ENCODE data around the gene DNAJA2. TPM values are rescaled to one million over a fixed set of nuclear protein-coding genes. Genes with fewer than 3 reads are reported as not detected.

DNAJA2 gene
- total RNA-seq, 2 experiments from 2014 or later, result 43.3 to 61.6 TPM

DNA sequence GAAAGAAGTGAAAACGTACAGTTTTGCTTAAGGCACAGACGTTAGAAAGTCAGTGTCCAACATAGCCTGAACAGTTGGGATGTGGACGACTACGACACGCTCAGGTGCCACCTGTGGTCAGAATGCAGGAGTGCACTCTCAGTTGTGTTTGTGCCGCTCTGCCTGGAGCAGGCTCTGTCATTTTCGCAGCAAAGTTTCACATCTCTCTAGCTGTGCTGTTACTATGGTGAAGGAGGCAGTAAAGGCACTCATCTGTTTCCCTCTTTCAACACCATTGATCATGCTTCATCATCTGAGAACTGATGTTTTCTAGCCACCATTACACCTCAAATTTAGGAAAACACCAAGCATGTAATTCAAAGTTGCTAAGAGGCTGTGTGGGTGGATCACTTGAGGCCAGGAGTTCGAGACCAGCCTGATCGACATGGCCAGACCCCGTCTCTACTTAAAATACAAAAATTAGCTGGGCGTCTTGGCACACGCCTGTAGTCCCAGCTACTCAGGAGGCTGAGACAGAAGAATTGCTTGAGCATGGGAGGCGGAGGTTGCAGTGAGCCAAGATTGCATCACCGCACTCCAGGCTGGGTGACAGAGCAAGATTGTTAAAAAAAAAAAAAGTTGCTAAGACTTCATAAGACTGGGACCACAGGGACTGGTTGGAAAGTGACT, 44.9 kb upstream of the DNAJA2 start:
- no peak overlapping the region for H2AFZ ChIP-seq (ENCODE audit: low read length)
- H3K9me2 ChIP-seq (ENCODE audit: insufficient read depth, low read length), result no peaks in the 10 kb centered on the region
- POLR2A ChIA-PET, result interaction anchor here (0.6 to 1.1 kb wide), 3 partner anchors 29 to 1200 kb away, joined by 3 read pairs; partner anchors contain the start of gene DNAJA2
- H3K79me2 ChIP-seq (ENCODE audit: insufficient read depth, low read depth, low read length), result no peaks in the 10 kb centered on the region
- peaks cover 5% of the 10 kb centered on the region for H3K4me1 ChIP-seq (ENCODE audit: insufficient read depth, low read length, poor library complexity, severe bottlenecking)
- no peak overlapping the region for H3K4me3 ChIP-seq (ENCODE audit: low read depth, low read length, poor library complexity, severe bottlenecking)
- H3K4me2 ChIP-seq (ENCODE audit: low read length), result 0 out of 2 replicates have a peak overlapping the region, but pooled peaks have one; percentile 10
- TF ChIP-seq EZH2phosphoT487 (IDR thresholded peaks at IDR 0.05; ENCODE audit: borderline replicate concordance, low read depth, low read length), result no peak
- TF ChIP-seq, protein P1, sequence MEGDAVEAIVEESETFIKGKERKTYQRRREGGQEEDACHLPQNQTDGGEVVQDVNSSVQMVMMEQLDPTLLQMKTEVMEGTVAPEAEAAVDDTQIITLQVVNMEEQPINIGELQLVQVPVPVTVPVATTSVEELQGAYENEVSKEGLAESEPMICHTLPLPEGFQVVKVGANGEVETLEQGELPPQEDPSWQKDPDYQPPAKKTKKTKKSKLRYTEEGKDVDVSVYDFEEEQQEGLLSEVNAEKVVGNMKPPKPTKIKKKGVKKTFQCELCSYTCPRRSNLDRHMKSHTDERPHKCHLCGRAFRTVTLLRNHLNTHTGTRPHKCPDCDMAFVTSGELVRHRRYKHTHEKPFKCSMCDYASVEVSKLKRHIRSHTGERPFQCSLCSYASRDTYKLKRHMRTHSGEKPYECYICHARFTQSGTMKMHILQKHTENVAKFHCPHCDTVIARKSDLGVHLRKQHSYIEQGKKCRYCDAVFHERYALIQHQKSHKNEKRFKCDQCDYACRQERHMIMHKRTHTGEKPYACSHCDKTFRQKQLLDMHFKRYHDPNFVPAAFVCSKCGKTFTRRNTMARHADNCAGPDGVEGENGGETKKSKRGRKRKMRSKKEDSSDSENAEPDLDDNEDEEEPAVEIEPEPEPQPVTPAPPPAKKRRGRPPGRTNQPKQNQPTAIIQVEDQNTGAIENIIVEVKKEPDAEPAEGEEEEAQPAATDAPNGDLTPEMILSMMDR (conservative IDR thresholded peaks at IDR 0.05; ENCODE audit: low read length), result peak; percentile 75
- CTCF ChIA-PET (ENCODE audit: unreplicated experiment), result interaction anchor here (0.7 kb wide), 1 partner anchor 35 kb away, joined by 3 read pairs; no protein-coding TSS in a partner anchor
- H4K20me1 ChIP-seq (ENCODE audit: insufficient read depth, low read length), result no peaks in the 10 kb centered on the region
- no TSS peak for BruUV-seq (replicated peaks)
- peak; percentile 80 for DNase-seq (ENCODE audit: low spot score)
- no peak overlapping the region for H3K27ac ChIP-seq (ENCODE audit: low read depth, low read length, poor library complexity, severe bottlenecking)
- intact Hi-C loops (cut with micrococcal nuclease; ENCODE audit: unreplicated experiment), result loop anchor here (1.0 to 2.0 kb wide), 3 partner anchors 46 to 164 kb away; partner anchors contain the start of gene DNAJA2
- no peaks in the 10 kb centered on the region for H3K9me3 ChIP-seq (ENCODE audit: low read length)
- no peaks in the 10 kb centered on the region for H3K36me3 ChIP-seq (ENCODE audit: insufficient read depth, low read length)

DNA sequence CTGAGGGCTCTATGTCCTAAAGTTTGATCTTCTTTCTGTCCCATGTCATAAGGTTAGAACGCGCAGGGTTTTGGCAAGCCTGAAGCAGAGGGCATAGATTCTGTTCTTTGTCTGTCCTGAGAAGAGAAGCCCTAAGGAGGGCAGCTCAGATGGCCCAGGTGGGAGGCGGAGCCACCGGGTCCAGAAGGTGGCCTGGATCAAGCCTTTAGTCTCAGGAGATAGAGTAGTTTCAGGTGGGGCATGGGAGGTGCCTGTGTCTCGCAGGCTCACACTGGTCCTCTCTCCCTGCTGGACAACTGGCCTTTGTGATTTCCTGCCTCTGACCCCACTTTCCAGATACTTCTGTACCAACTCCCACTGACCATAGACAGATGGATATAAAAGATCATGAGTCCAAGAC, 44.2 kb upstream of the DNAJA2 start:
- H3K9me2 ChIP-seq (ENCODE audit: insufficient read depth, low read length), result no peaks in the 10 kb centered on the region
- H4K20me1 ChIP-seq (ENCODE audit: insufficient read depth, low read length), result no peaks in the 10 kb centered on the region
- no peaks in the 10 kb centered on the region for H3K36me3 ChIP-seq (ENCODE audit: insufficient read depth, low read length)
- H3K79me2 ChIP-seq (ENCODE audit: insufficient read depth, low read depth, low read length), result no peaks in the 10 kb centered on the region
- POLR2A ChIA-PET, result no interaction called here
- H3K27ac ChIP-seq (ENCODE audit: low read depth, low read length, poor library complexity, severe bottlenecking), result no peak overlapping the region
- DNase-seq (ENCODE audit: low spot score), result no peak
- H3K9me3 ChIP-seq (ENCODE audit: low read length), result no peaks in the 10 kb centered on the region
- no peak overlapping the region for H2AFZ ChIP-seq (ENCODE audit: low read length)
- TF ChIP-seq EZH2phosphoT487 (IDR thresholded peaks at IDR 0.05; ENCODE audit: borderline replicate concordance, low read depth, low read length), result no peak
- TF ChIP-seq, protein P1 (conservative IDR thresholded peaks at IDR 0.05; ENCODE audit: low read length), result no peak
- no peak overlapping the region for H3K4me2 ChIP-seq (ENCODE audit: low read length)
- H3K4me3 ChIP-seq (ENCODE audit: low read depth, low read length, poor library complexity, severe bottlenecking), result no peak overlapping the region
- BruUV-seq (replicated peaks), result no TSS peak
- intact Hi-C loops (cut with micrococcal nuclease; ENCODE audit: unreplicated experiment), result loop anchor here (1.0 to 2.0 kb wide), 3 partner anchors 45 to 163 kb away; partner anchors contain the start of gene DNAJA2
- peaks cover 5% of the 10 kb centered on the region for H3K4me1 ChIP-seq (ENCODE audit: insufficient read depth, low read length, poor library complexity, severe bottlenecking)
- CTCF ChIA-PET (ENCODE audit: unreplicated experiment), result no interaction called here

DNA sequence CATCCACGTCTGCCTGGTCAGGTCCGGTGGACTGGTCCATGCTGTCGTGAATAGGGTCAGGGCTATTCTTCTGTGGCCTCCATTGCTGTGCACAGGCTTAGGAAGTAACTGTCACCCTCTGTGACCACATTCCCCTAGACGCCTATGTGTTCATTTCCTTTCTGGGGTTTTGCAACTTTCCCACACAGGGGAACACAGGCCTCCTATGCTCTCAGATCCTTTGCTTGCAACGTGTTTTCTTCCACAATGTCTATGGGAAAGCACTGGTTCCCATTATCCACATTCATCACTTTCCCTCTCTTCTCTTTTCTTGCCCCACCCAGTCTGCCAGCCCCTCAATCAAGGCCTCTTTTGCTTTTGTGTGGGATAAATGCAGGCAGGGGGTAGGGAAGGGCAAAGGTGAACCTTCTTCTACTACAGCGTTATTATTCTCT, 43.2 kb upstream of the DNAJA2 start:
- Histone ChIP-seq H4K20me1 (ENCODE audit: insufficient read depth, low read length) (no peaks in the 10 kb centered on the region), H3K4me3 (ENCODE audit: low read depth, low read length, poor library complexity, severe bottlenecking) (no peak overlapping the region), H3K9me2 (ENCODE audit: insufficient read depth, low read length) (no peaks in the 10 kb centered on the region), H2AFZ (ENCODE audit: low read length) (no peak overlapping the region), H3K79me2 (ENCODE audit: insufficient read depth, low read depth, low read length) (no peaks in the 10 kb centered on the region), H3K4me2 (ENCODE audit: low read length) (no peak overlapping the region), H3K27ac (ENCODE audit: low read depth, low read length, poor library complexity, severe bottlenecking) (no peak overlapping the region), H3K36me3 (ENCODE audit: insufficient read depth, low read length) (no peaks in the 10 kb centered on the region), H3K4me1 (ENCODE audit: insufficient read depth, low read length, poor library complexity, severe bottlenecking) (peaks cover 5% of the 10 kb centered on the region), H3K9me3 (ENCODE audit: low read length) (no peaks in the 10 kb centered on the region)
- no peak for DNase-seq (ENCODE audit: low spot score)
- ChIA-PET CTCF (ENCODE audit: unreplicated experiment) (no interaction called here), POLR2A (no interaction called here)
- TF ChIP-seq EZH2phosphoT487 (IDR thresholded peaks at IDR 0.05; ENCODE audit: borderline replicate concordance, low read depth, low read length), result no peak
- TF ChIP-seq, protein P1 (conservative IDR thresholded peaks at IDR 0.05; ENCODE audit: low read length), result no peak
- no TSS peak for BruUV-seq (replicated peaks)
- intact Hi-C loops (cut with micrococcal nuclease; ENCODE audit: unreplicated experiment), result no loop called here
